GM10847 (cell line): ENCODE results near the gene MAP2K5.

Experiments
- POLR2A ChIP-seq: IDR thresholded peaks from 2 replicates; pipeline ENCODE4 v1.6.1; 2011; ENCODE audit not compliant: insufficient read length; ENCODE audit errors: extremely low read depth

The MAP2K5 gene

GRCh38 chr15:67569668-67570067 is 27.2 kb downstream of the MAP2K5 start:
- no peak for TF ChIP-seq POLR2A

DNA sequence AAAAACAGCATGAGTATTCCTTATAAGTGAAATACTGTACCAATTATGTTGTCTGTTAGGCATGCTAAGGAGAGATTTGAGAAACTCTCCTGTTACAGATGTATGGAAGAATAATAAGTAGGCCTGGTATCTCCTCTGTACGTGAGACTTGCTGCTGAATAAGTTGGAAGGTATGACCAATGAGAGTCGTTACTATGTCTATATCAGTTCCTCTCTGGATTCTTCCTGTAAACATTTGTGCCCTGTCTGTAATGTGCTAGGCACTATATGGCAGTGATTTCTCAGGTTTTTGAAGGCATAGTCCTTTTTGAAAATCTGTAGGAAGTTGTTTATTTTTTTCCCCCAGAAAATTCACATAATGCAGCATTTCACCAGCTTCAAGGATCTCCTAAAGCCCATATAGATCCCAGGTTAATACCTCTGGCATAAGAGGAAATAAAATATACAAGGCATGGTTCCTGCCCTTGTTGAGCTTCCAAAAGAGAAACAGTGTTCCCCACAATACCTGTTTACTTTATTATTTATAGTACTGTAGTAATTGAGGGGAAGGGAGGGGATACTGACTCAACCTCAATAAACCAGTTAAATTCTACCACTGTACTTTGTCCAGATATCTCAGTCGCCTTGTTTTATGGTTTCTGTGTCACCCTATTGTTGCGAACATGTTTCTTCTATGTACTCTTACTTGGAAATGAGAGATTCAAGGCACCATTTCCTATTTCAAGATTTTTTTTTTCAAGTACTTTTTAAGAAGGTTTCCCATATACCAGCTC is 28.6 kb downstream of the MAP2K5 start:
- no peak for TF ChIP-seq POLR2A

DNA sequence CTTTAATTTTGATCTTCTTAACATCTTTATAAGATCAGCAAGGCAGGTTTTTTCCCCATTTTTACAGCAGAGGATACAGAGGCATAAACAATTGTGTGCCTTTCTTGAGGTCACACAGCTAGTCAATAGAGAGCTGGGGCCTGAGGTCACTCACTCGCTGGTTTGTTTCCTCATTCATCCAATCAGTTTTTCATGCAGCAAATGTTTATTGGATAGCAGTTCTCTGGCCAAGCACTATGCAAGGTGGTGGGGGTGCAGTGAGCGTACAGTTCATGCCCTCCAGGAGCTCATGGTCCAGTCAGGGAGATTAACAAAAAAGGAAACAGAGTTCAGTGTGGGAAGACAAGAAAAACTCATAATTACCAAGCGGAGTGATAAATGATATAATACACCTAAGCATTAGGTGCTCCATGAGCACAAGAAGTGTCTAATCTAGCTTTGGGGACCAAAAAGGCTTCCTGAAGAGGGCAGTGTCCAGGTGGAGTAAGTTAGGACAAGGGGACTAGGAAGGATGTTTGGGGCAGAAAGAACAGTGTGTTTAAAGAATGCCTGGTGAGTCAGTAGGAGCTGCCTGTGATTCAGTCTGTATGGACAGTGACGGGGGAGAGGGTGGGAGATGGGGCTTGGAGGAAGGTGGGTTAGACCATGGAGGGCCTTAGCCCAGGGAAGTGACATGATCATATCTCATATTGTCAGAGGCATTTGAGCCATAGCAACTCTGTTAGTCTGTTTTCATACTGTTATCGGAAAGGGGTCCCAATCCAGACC is 29.3 kb downstream of the MAP2K5 start:
- no peak for TF ChIP-seq POLR2A

DNA sequence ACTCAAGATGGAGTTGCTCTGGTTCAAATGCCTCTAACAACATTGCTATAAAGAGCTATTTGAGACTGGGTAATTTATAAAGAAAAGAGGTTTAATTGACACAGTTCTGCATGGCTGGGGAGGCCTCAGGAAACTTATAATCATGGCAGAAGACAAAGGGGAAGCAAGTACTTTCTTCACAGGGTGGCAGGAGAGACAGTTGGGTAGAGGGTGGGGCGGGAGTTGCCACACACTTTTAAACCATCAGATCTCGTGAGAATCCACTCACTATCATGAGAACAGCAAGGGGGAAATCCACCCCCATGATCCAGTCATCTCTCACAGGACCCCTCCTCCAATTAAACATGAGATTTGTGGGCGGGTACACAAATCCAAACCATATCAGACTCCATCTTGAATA is 30.7 kb downstream of the MAP2K5 start:
- no peak for TF ChIP-seq POLR2A

DNA sequence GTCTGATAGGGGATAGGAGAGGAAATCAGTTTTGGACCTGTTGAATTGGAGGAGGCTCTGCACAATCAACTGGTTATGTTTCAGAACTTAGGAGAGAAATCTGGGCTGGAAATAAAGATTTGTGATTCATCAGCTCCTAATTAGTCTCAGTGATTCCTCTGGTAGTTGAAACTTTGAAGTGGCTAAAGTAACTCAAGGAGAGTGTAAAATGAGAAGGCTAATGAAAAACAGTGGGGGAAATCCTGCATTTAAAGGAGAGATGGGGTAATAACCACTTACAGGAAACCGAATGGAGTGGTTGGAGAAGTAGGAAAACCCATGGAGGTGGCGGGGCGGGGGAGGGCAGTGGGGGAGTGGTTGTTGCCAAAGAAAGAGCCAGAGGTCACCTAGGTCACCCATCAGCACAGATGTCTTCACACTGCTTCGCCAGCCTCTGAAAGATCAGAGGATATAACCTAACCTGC is 32.6 kb downstream of the MAP2K5 start:
- TF ChIP-seq POLR2A, result no peak

GRCh38 chr15:67578020-67578600 is 35.6 kb downstream of the MAP2K5 start:
- TF ChIP-seq POLR2A, result no peak

DNA sequence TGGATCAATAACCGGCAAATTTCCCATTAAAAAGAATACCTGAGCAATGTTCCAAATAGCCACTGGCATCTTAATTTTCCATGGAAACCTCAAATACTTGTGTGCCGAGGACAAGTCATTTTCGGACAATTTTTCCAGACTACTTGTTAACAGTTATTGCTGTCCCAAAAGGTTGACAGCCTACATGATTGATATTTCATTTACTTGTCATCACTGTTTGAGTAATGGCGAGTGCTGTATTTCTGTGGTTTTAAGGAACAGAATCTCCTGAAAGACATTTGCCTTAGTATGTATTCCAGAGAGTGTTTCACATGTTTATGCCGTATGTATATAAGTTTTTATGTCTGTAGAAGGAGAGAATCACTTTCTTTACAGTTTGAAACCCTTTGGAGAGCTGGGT is 36.7 kb downstream of the MAP2K5 start:
- no peak for TF ChIP-seq POLR2A

GRCh38 chr15:67579967-67580366 is 37.5 kb downstream of the MAP2K5 start:
- no peak for TF ChIP-seq POLR2A

- no peak for TF ChIP-seq POLR2A
These were observed 41.7 kb downstream of the MAP2K5 start for GRCh38 chr15:67584157-67584556.

GRCh38 chr15:67585681-67586080 is 43.2 kb downstream of the MAP2K5 start:
- TF ChIP-seq POLR2A, result no peak

DNA sequence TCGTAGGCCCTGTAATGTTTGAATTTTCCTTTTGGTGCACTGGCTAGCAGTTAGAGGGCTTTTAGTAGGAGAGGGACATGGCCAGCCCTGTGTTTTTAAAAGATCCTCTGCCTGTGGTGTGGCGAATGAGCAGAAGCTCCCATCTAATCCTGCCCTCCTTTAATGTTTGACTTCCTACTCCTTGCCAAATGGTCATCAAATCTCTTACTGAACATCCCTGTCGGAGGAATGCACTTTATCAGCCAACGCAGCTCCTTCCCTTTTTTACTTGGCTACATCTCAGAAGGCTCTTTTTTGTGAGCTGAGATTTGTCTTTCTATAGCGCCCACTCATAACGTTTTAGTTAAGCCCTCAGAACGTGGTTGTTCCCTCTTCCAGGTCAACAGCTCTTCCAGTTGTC is 44.8 kb downstream of the MAP2K5 start:
- no peak for TF ChIP-seq POLR2A

GRCh38 chr15:67587754-67588153 is 45.3 kb downstream of the MAP2K5 start:
- no peak for TF ChIP-seq POLR2A

- no peak for TF ChIP-seq POLR2A
These were observed 47.7 kb downstream of the MAP2K5 start for GRCh38 chr15:67590191-67590590.

DNA sequence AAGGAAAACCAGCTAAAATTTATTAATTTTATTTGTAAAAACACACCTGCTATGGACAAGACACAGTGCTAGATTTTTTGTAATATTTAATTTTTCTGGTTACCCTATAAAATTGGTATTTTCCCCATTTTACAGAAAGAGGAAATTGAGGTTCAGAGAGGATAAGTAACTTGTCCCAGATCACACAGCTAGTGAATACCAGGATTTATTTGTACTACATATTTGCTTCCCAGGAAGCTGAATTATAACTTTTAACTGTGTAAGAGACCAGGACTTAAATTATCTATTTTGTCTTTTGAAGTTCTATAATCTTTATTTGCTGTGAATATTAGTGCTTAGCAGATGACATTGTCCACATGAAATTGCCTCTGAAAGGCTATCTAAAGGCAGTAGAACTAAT is 49.7 kb downstream of the MAP2K5 start:
- no peak for TF ChIP-seq POLR2A

DNA sequence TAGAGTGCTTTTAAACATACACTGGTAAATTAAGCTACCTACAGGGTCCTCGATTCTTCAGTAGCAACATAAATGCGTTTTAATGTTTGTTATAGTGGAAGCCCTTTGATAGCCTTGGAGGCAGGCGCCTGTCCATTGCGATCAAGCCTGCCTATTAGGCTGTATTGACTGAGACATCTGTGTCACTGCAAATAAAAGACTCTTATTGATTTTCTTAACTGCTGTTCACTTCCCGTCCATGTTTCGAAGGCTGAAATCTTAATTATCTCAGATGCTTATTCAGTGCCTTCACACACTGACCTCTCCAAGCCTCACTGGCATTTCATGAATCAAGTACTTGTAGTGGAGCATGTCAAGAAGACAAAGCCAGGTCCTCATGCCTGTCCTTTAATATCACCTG is 51.1 kb downstream of the MAP2K5 start:
- TF ChIP-seq POLR2A, result no peak

GRCh38 chr15:67594770-67595169 is 52.3 kb downstream of the MAP2K5 start:
- TF ChIP-seq POLR2A, result no peak
